Measurements from ENCODE around the gene ARHGEF28. TPM values are rescaled to one million over a fixed set of nuclear protein-coding genes. Genes with fewer than 3 reads are reported as not detected.
A peak's percentile ranks its signal among the peaks of the same experiment; 100 is the strongest.

ARHGEF28 gene
- total and polyA plus RNA-seq, 2 of the 13 experiments (the other 11 are each of a cell fraction or from before 2014, with no cell fraction given), result 17.4 to 34.1 TPM

DNA sequence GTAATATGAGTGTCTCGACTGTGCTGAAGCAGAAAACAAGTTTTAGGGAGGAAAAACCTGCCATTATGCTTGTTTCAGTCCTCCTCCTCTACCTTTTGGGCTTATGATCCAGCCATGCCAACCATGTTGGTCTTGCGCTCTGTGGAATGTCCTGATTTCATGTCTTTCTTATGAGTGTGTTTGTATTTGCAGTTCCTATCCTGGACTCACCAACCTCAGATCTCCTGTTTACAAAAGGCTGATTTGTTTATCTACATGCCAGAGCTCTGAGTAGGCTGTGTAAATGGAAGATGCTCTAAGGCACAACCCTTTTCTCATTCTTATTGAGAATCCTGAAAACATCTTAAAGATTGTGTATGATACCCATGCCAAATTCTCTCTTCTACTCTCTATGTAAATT, 138.6 kb downstream of the ARHGEF28 start (continued):
- TF ChIP-seq ISX (CRISPR knock-in tag; conservative IDR thresholded peaks at IDR 0.05), result no peak
- no peak for TF ChIP-seq ZNF780A (CRISPR knock-in tag; IDR thresholded peaks at IDR 0.05)
- TF ChIP-seq IRF2 (CRISPR knock-in tag; IDR thresholded peaks at IDR 0.05), result peak; percentile 49; the same call in 1 of the 2 replicates
- TF ChIP-seq ZBTB3 (CRISPR knock-in tag; IDR thresholded peaks at IDR 0.05; ENCODE audit: borderline replicate concordance, low read depth), result no peak
- no peak for TF ChIP-seq ZNF274 (CRISPR knock-in tag; IDR thresholded peaks at IDR 0.05)
- TF ChIP-seq, protein P1, sequence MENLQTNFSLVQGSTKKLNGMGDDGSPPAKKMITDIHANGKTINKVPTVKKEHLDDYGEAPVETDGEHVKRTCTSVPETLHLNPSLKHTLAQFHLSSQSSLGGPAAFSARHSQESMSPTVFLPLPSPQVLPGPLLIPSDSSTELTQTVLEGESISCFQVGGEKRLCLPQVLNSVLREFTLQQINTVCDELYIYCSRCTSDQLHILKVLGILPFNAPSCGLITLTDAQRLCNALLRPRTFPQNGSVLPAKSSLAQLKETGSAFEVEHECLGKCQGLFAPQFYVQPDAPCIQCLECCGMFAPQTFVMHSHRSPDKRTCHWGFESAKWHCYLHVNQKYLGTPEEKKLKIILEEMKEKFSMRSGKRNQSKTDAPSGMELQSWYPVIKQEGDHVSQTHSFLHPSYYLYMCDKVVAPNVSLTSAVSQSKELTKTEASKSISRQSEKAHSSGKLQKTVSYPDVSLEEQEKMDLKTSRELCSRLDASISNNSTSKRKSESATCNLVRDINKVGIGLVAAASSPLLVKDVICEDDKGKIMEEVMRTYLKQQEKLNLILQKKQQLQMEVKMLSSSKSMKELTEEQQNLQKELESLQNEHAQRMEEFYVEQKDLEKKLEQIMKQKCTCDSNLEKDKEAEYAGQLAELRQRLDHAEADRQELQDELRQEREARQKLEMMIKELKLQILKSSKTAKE (CRISPR knock-in tag; IDR thresholded peaks at IDR 0.05; ENCODE audit: borderline replicate concordance), result no peak
- no peak for TF ChIP-seq ZNF260 (CRISPR knock-in tag; IDR thresholded peaks at IDR 0.05; ENCODE audit: borderline replicate concordance, low read depth)
- 0 out of 2 replicates have a peak, but pooled peaks have one; percentile 51 for TF ChIP-seq ERF (CRISPR knock-in tag; IDR thresholded peaks at IDR 0.05)
- no peak for TF ChIP-seq ZNF891 (CRISPR knock-in tag; IDR thresholded peaks at IDR 0.05)
- TF ChIP-seq MYC (CRISPR knock-in tag; IDR thresholded peaks at IDR 0.05; ENCODE audit: borderline replicate concordance), result no peak
- TF ChIP-seq ZNF576 (CRISPR knock-in tag; IDR thresholded peaks at IDR 0.05), result no peak
- no peak for TF ChIP-seq ZBTB37 (CRISPR knock-in tag; IDR thresholded peaks at IDR 0.05)
- TF ChIP-seq, protein P2, sequence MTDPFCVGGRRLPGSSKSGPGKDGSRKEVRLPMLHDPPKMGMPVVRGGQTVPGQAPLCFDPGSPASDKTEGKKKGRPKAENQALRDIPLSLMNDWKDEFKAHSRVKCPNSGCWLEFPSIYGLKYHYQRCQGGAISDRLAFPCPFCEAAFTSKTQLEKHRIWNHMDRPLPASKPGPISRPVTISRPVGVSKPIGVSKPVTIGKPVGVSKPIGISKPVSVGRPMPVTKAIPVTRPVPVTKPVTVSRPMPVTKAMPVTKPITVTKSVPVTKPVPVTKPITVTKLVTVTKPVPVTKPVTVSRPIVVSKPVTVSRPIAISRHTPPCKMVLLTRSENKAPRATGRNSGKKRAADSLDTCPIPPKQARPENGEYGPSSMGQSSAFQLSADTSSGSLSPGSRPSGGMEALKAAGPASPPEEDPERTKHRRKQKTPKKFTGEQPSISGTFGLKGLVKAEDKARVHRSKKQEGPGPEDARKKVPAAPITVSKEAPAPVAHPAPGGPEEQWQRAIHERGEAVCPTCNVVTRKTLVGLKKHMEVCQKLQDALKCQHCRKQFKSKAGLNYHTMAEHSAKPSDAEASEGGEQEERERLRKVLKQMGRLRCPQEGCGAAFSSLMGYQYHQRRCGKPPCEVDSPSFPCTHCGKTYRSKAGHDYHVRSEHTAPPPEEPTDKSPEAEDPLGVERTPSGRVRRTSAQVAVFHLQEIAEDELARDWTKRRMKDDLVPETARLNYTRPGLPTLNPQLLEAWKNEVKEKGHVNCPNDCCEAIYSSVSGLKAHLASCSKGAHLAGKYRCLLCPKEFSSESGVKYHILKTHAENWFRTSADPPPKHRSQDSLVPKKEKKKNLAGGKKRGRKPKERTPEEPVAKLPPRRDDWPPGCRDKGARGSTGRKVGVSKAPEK (CRISPR knock-in tag; IDR thresholded peaks at IDR 0.05; ENCODE audit: borderline replicate concordance), result no peak
- TF ChIP-seq BCL6 (CRISPR knock-in tag; IDR thresholded peaks at IDR 0.05), result peak; percentile 25; the same call in 1 of the 2 replicates
- no peak for TF ChIP-seq ZNF160 (CRISPR knock-in tag; IDR thresholded peaks at IDR 0.05)
- no peak for TF ChIP-seq ZNF773 (CRISPR knock-in tag; IDR thresholded peaks at IDR 0.05; ENCODE audit: borderline replicate concordance)
- TF ChIP-seq, protein P3, sequence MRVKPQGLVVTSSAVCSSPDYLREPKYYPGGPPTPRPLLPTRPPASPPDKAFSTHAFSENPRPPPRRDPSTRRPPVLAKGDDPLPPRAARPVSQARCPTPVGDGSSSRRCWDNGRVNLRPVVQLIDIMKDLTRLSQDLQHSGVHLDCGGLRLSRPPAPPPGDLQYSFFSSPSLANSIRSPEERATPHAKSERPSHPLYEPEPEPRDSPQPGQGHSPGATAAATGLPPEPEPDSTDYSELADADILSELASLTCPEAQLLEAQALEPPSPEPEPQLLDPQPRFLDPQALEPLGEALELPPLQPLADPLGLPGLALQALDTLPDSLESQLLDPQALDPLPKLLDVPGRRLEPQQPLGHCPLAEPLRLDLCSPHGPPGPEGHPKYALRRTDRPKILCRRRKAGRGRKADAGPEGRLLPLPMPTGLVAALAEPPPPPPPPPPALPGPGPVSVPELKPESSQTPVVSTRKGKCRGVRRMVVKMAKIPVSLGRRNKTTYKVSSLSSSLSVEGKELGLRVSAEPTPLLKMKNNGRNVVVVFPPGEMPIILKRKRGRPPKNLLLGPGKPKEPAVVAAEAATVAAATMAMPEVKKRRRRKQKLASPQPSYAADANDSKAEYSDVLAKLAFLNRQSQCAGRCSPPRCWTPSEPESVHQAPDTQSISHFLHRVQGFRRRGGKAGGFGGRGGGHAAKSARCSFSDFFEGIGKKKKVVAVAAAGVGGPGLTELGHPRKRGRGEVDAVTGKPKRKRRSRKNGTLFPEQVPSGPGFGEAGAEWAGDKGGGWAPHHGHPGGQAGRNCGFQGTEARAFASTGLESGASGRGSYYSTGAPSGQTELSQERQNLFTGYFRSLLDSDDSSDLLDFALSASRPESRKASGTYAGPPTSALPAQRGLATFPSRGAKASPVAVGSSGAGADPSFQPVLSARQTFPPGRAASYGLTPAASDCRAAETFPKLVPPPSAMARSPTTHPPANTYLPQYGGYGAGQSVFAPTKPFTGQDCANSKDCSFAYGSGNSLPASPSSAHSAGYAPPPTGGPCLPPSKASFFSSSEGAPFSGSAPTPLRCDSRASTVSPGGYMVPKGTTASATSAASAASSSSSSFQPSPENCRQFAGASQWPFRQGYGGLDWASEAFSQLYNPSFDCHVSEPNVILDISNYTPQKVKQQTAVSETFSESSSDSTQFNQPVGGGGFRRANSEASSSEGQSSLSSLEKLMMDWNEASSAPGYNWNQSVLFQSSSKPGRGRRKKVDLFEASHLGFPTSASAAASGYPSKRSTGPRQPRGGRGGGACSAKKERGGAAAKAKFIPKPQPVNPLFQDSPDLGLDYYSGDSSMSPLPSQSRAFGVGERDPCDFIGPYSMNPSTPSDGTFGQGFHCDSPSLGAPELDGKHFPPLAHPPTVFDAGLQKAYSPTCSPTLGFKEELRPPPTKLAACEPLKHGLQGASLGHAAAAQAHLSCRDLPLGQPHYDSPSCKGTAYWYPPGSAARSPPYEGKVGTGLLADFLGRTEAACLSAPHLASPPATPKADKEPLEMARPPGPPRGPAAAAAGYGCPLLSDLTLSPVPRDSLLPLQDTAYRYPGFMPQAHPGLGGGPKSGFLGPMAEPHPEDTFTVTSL (CRISPR knock-in tag; IDR thresholded peaks at IDR 0.05; ENCODE audit: borderline replicate concordance), result peak; percentile 87; the same call in 1 of the 2 replicates
- TF ChIP-seq MAFK (conservative IDR thresholded peaks at IDR 0.05 in 1 of 2, IDR thresholded peaks at IDR 0.05 in 1 of 2; ENCODE audit: low read length in 2 of 2), result no peak
